ENCODE data around the gene HSD3B7. TPM values are rescaled to one million over a fixed set of nuclear protein-coding genes. Genes with fewer than 3 reads are reported as not detected.

The HSD3B7 gene
- total RNA-seq, 1 donor from 2014 or later: 30.4 TPM

GRCh38 chr16:30986129-30986991, 1.4 kb downstream of the HSD3B7 start:
- no peak for DNase-seq

GRCh38 chr16:30987581-30988190, 2.7 kb downstream of the HSD3B7 start:
- Histone ChIP-seq H3K27me3 (no peaks in the 10 kb centered on the region), H3K4me3 (no peak overlapping the region), H3K9me3 (no peaks in the 10 kb centered on the region), H3K36me3 (peaks cover 10% of the 10 kb centered on the region), H3K4me1 (peaks cover 10% of the 10 kb centered on the region), H3K27ac (no peak overlapping the region)
- no peak for TF ChIP-seq CTCF (IDR thresholded peaks at IDR 0.05)
- DNase-seq (no peak), ATAC-seq (no peak)
- intact Hi-C loops (cut with DNase I): loop anchor here (5.0 kb wide), 1 partner anchor 455 kb away; the partner anchor contains the start of gene ZNF843

More at GRCh38 chr16:30986129-30986991, 1.4 kb downstream of the HSD3B7 start:
- no peaks in the 10 kb centered on the region for H3K9me3 ChIP-seq
- H3K36me3 ChIP-seq: peaks cover 17% of the 10 kb centered on the region
- no peak overlapping the region for H3K4me3 ChIP-seq
- no peak overlapping the region for H3K27ac ChIP-seq
- no peak for ATAC-seq
- no peak for TF ChIP-seq CTCF (IDR thresholded peaks at IDR 0.05)
- intact Hi-C loops (cut with DNase I): loop anchor here (5.0 kb wide), 1 partner anchor 456 kb away; the partner anchor contains the start of gene ZNF843
- H3K27me3 ChIP-seq: no peaks in the 10 kb centered on the region
- peaks cover 10% of the 10 kb centered on the region for H3K4me1 ChIP-seq

GRCh38 chr16:30989469-30990047, 4.6 kb downstream of the HSD3B7 start:
- H3K27me3 ChIP-seq: no peaks in the 10 kb centered on the region
- H3K4me3 ChIP-seq: no peak overlapping the region
- intact Hi-C loops (cut with DNase I): loop anchor here (5.0 kb wide), 1 partner anchor 453 kb away; the partner anchor contains the start of gene ZNF843
- TF ChIP-seq CTCF (IDR thresholded peaks at IDR 0.05): no peak
- DNase-seq (no peak), ATAC-seq (no peak)
- no peak overlapping the region for H3K27ac ChIP-seq
- H3K36me3 ChIP-seq: peaks cover 2% of the 10 kb centered on the region
- H3K4me1 ChIP-seq: peaks cover 10% of the 10 kb centered on the region
- H3K9me3 ChIP-seq: no peaks in the 10 kb centered on the region

DNA sequence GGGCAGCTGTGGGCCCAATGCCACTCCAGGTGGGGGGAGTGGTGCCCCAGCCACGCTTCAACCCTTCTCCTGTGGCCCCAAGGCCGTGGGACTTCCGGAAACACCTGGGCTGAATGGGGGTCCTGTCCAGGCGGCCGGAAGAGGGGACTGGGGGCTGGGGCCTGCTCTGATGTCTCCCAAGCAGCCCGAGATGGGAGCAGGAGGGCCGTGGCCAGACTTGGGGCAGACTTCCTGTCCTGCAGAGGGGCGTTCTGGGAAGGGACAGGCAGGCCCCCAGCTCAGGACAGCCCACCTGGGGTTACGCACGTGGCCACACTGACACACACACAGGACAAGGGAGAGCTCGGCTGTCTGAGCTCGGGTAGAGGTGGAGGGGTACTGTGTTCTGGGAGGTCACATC, 5.1 kb downstream of the HSD3B7 start:
- peaks cover 9% of the 10 kb centered on the region for H3K4me1 ChIP-seq
- H3K27me3 ChIP-seq: no peaks in the 10 kb centered on the region
- no peak overlapping the region for H3K27ac ChIP-seq
- no peaks in the 10 kb centered on the region for H3K36me3 ChIP-seq
- H3K4me3 ChIP-seq: no peak overlapping the region
- H3K9me3 ChIP-seq: no peaks in the 10 kb centered on the region
- DNase-seq: no peak
- no peak for ATAC-seq
- TF ChIP-seq CTCF (IDR thresholded peaks at IDR 0.05): no peak
- intact Hi-C loops (cut with DNase I): no loop called here

DNA sequence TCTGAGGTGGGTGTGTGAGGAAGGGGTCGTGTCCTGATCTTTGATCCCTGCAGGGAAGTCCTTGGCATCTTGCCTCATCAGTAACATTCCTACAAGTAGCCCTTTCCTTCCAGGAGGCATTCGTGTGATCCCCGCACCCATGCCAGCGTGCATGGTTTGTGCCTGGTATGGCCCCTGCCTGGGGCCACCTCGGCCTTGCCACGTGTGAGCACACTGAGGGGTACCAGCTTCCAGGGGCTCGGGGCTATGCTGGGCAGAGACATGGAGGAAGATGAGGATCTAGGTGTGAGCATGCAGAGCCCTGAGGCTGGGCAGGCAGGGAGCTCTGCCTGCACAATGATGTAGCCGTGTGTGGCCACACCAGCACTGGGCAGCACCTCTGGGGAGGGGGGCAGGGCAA, 6.0 kb downstream of the HSD3B7 start:
- intact Hi-C loops (cut with DNase I): no loop called here
- DNase-seq: no peak
- ATAC-seq: no peak
- Histone ChIP-seq H3K9me3 (no peaks in the 10 kb centered on the region), H3K36me3 (no peaks in the 10 kb centered on the region), H3K27me3 (no peaks in the 10 kb centered on the region), H3K4me1 (no peaks in the 10 kb centered on the region), H3K27ac (no peak overlapping the region), H3K4me3 (no peak overlapping the region)
- TF ChIP-seq CTCF (IDR thresholded peaks at IDR 0.05): no peak

All from upper lobe of right lung (tissue), 1 donor.